ENCODE results near the gene GLO1. TPM values are rescaled to one million over a fixed set of nuclear protein-coding genes. Genes with fewer than 3 reads are reported as not detected.

The GLO1 gene
- total RNA-seq, 2 donors from 2014 or later, result 121 to 138 TPM

- H3K36me3 Mint-ChIP-seq, result no peaks in the 10 kb centered on the region
- peak in 1 of 2 donors; percentile 32 for ATAC-seq
- H3K9me3 Mint-ChIP-seq, result peaks cover 0 to 4% of the 10 kb centered on the region in 2 donors
- H3K27ac Mint-ChIP-seq, result no peak overlapping the region
- no peak for DNase-seq (ENCODE audit: low spot score in 2 of 2)
Measured at GRCh38 chr6:38650207-38650752, 52.7 kb downstream of the GLO1 start.

GRCh38 chr6:38649744-38650143, 53.2 kb downstream of the GLO1 start:
- Mint-ChIP-seq H3K9me3 (peaks cover 0 to 4% of the 10 kb centered on the region in 2 donors), H3K27ac (no peak overlapping the region), H3K36me3 (no peaks in the 10 kb centered on the region)
- ATAC-seq (no peak), DNase-seq (ENCODE audit: low spot score in 2 of 2) (no peak)

GRCh38 chr6:38648629-38649028, 54.3 kb downstream of the GLO1 start:
- Mint-ChIP-seq H3K27ac (no peak overlapping the region), H3K36me3 (no peaks in the 10 kb centered on the region), H3K9me3 (peaks cover 0 to 4% of the 10 kb centered on the region in 2 donors)
- no peak for DNase-seq (ENCODE audit: low spot score in 2 of 2)
- ATAC-seq, result no peak

- Mint-ChIP-seq H3K27ac (peak overlapping the region in 1 of 2 donors; percentile 17), H3K36me3 (no peaks in the 10 kb centered on the region)
Measured at GRCh38 chr6:38646166-38646878, 56.6 kb downstream of the GLO1 start.

GRCh38 chr6:38644951-38645350, 58.0 kb downstream of the GLO1 start:
- Mint-ChIP-seq H3K36me3 (no peaks in the 10 kb centered on the region), H3K9me3 (no peaks in the 10 kb centered on the region), H3K27ac (no peak overlapping the region)
- no peak for ATAC-seq
- DNase-seq (ENCODE audit: low spot score in 2 of 2), result no peak

More at GRCh38 chr6:38646166-38646878, 56.6 kb downstream of the GLO1 start:
- no peak for DNase-seq (ENCODE audit: low spot score in 2 of 2)
- H3K9me3 Mint-ChIP-seq, result peaks cover 0 to 2% of the 10 kb centered on the region in 2 donors
- no peak for ATAC-seq

GRCh38 chr6:38640216-38640909, 62.6 kb downstream of the GLO1 start:
- no peak for DNase-seq (ENCODE audit: low spot score in 2 of 2)
- Mint-ChIP-seq H3K36me3 (no peaks in the 10 kb centered on the region), H3K27ac (peak overlapping the region; percentile 92 to 94), H3K9me3 (no peaks in the 10 kb centered on the region)
- peak in 1 of 2 donors; percentile 22 for ATAC-seq

GRCh38 chr6:38639498-38640215, 63.3 kb downstream of the GLO1 start, which contains the start of gene BTBD9:
TSS of gene BTBD9 (minus strand) at chr6:38639929.
- DNase-seq (ENCODE audit: low spot score in 2 of 2) (peak; percentile 78 to 85), ATAC-seq (peak; percentile 81 to 82)
- no peaks in the 10 kb centered on the region for H3K36me3 Mint-ChIP-seq
- peak within 1 kb of the TSS; percentile 94 for H3K27ac Mint-ChIP-seq
- no peaks in the 10 kb centered on the region for H3K9me3 Mint-ChIP-seq

- peak; percentile 59 to 65 for DNase-seq (ENCODE audit: low spot score in 2 of 2)
- peak overlapping the region; percentile 94 for H3K27ac Mint-ChIP-seq
- peak; percentile 72 to 77 for ATAC-seq
- no peaks in the 10 kb centered on the region for H3K9me3 Mint-ChIP-seq
- H3K36me3 Mint-ChIP-seq, result no peaks in the 10 kb centered on the region
Measured at GRCh38 chr6:38638941-38639497, 63.9 kb downstream of the GLO1 start.

- no peaks in the 10 kb centered on the region for H3K9me3 Mint-ChIP-seq
- DNase-seq (ENCODE audit: low spot score in 2 of 2) (no peak), ATAC-seq (no peak)
- H3K27ac Mint-ChIP-seq, result no peak overlapping the region
- H3K36me3 Mint-ChIP-seq, result no peaks in the 10 kb centered on the region
Measured at GRCh38 chr6:38637756-38638155, 65.2 kb downstream of the GLO1 start.

GRCh38 chr6:38636027-38636426, 66.9 kb downstream of the GLO1 start:
- DNase-seq (ENCODE audit: low spot score in 2 of 2), result no peak
- Mint-ChIP-seq H3K9me3 (no peaks in the 10 kb centered on the region), H3K36me3 (no peaks in the 10 kb centered on the region), H3K27ac (no peak overlapping the region)
- ATAC-seq, result no peak

- H3K9me3 Mint-ChIP-seq, result no peaks in the 10 kb centered on the region
- no peaks in the 10 kb centered on the region for H3K36me3 Mint-ChIP-seq
- no peak for ATAC-seq
Measured at GRCh38 chr6:38634518-38634917, 68.4 kb downstream of the GLO1 start.

GRCh38 chr6:38632490-38632889, 70.5 kb downstream of the GLO1 start:
- Mint-ChIP-seq H3K36me3 (no peaks in the 10 kb centered on the region), H3K27ac (no peak overlapping the region), H3K9me3 (no peaks in the 10 kb centered on the region)
- ATAC-seq (no peak), DNase-seq (ENCODE audit: low spot score in 2 of 2) (no peak)

More at GRCh38 chr6:38634518-38634917, 68.4 kb downstream of the GLO1 start:
- no peak for DNase-seq (ENCODE audit: low spot score in 2 of 2)
- H3K27ac Mint-ChIP-seq, result no peak overlapping the region

- DNase-seq (ENCODE audit: low spot score in 2 of 2) (no peak), ATAC-seq (peak; percentile 47 to 52)
- Mint-ChIP-seq H3K27ac (no peak overlapping the region), H3K9me3 (no peaks in the 10 kb centered on the region), H3K36me3 (no peaks in the 10 kb centered on the region)
Measured at GRCh38 chr6:38631186-38631783, 71.7 kb downstream of the GLO1 start.
